GM10266 (cell line): Measurements from ENCODE around the gene PHKA2.
"Not testable (repeated sequence)": the region's sequence is repeated elsewhere in the genome, so short reads cannot be mapped to it uniquely, and the experiment has no call there.

Experiments
- DNase-seq: peaks from one replicate; pipeline ENCODE4 v3.0.0; 2012; ENCODE audit errors: extremely low spot score
- CTCF ChIP-seq: IDR thresholded peaks from 2 replicates; pipeline ENCODE4 v1.5.1; 2012; ENCODE audit warnings: mild to moderate bottlenecking, low read depth; ENCODE audit not compliant: control insufficient read depth, insufficient read depth; ENCODE audit errors: missing control alignments

Gene PHKA2

GRCh38 chrX:18994713-18995112, 10.8 kb upstream of the PHKA2 start:
- no peak for DNase-seq
- TF ChIP-seq CTCF = no peak

- no peak for TF ChIP-seq CTCF
- DNase-seq = no peak
Measured at GRCh38 chrX:18992829-18993228, 8.9 kb upstream of the PHKA2 start.

- DNase-seq = no peak
- no peak for TF ChIP-seq CTCF
Measured at GRCh38 chrX:18985186-18985435, 1.2 kb upstream of the PHKA2 start.

GRCh38 chrX:18984381-18985185, 669 bp upstream of the PHKA2 start:
- TF ChIP-seq CTCF = no peak
- DNase-seq = peak; percentile 87

GRCh38 chrX:18981124-18981807, 2.6 kb downstream of the PHKA2 start:
- DNase-seq = no peak
- no peak for TF ChIP-seq CTCF

- DNase-seq = not testable (repeated sequence)
Measured at GRCh38 chrX:18980262-18980661, 3.7 kb downstream of the PHKA2 start.

- no peak for TF ChIP-seq CTCF
- DNase-seq = no peak
Measured at GRCh38 chrX:18974993-18975392, 8.9 kb downstream of the PHKA2 start.
